Colonic mucosa (tissue), 4 donors: ENCODE results near the gene GRIK2. TPM values are rescaled to one million over a fixed set of nuclear protein-coding genes. Genes with fewer than 3 reads are reported as not detected.

ENCODE experiments used
- DNase-seq: peaks from one replicate; pipeline ENCODE4 v3.0.0-alpha.2; 2020
- H3K27ac ChIP-seq: fragments of 200-600 bp; one replicate; pipeline ENCODE4 v1.8.0; 2021
- H3K27me3 ChIP-seq: fragments of 200-600 bp; one replicate; pipeline ENCODE4 v1.8.0; 2021
- H3K36me3 ChIP-seq: fragments of 200-600 bp; one replicate; pipeline ENCODE4 v1.8.0; 2021
- H3K4me1 ChIP-seq: fragments of 200-600 bp; one replicate; pipeline ENCODE4 v1.8.0; 2021; ENCODE audit warnings: mild to moderate bottlenecking
- H3K4me3 ChIP-seq: fragments of 200-600 bp; one replicate; pipeline ENCODE4 v1.8.0; 2021
- H3K9ac ChIP-seq, 2 donors: one replicate each; pipeline ENCODE4 v1.7.0; 2013; ENCODE audit warnings: control low read depth in 2 of 2, low read depth in 2 of 2, low read length in 2 of 2
- H3K9me3 ChIP-seq: fragments of 200-600 bp; one replicate; pipeline ENCODE4 v1.8.0; 2021
- CTCF ChIP-seq: fragments of 200-600 bp; IDR thresholded peaks from one replicate; pipeline ENCODE4 v1.8.0; 2022; ENCODE audit warnings: antibody characterized with exemption, mild to moderate bottlenecking
- intact Hi-C: fragments of 100-400 bp; cut with DNase I; formaldehyde crosslinking; loops from one replicate; pipeline ENCODE4 v1.14.1; 2022
- total RNA-seq, 2 donors: library from RNA; stranded (reverse); fragmentation: NEBNext Ultra II Directional in 1 of 2; extraction: Animal tissue kit (Norgen Biotek cat#: 25700) in 1 of 2; gene quantifications; one replicate each; pipeline ENCODE4 v1.2.1, GENCODE V29; 2021
- donor health status: healthy.
- donor health status: DM: no; HTN: no; CAD: no.
- donor health status: DM: no; HTN: no; CAD: no.

The GRIK2 gene
- total RNA-seq, 2 donors from 2014 or later, result 0.50 to 0.72 TPM

GRCh38 chr6:101397199-101397598, 3.7 kb downstream of the GRIK2 start:
- no peak overlapping the region for H3K9ac ChIP-seq
- DNase-seq, result no peak
- intact Hi-C loops, result no loop called here
- H3K36me3 ChIP-seq, result no peaks in the 10 kb centered on the region
- H3K9me3 ChIP-seq, result no peaks in the 10 kb centered on the region
- no peaks in the 10 kb centered on the region for H3K4me1 ChIP-seq
- no peak overlapping the region for H3K27ac ChIP-seq
- no peak overlapping the region for H3K4me3 ChIP-seq
- H3K27me3 ChIP-seq, result peaks cover 24% of the 10 kb centered on the region
- TF ChIP-seq CTCF, result no peak

GRCh38 chr6:101398716-101399615, 5.5 kb downstream of the GRIK2 start:
- no peak overlapping the region for H3K9ac ChIP-seq
- intact Hi-C loops, result no loop called here
- no peaks in the 10 kb centered on the region for H3K36me3 ChIP-seq
- no peak overlapping the region for H3K4me3 ChIP-seq
- no peak for DNase-seq
- no peaks in the 10 kb centered on the region for H3K9me3 ChIP-seq
- no peak for TF ChIP-seq CTCF
- H3K4me1 ChIP-seq, result no peaks in the 10 kb centered on the region
- H3K27ac ChIP-seq, result no peak overlapping the region
- peaks cover 21% of the 10 kb centered on the region for H3K27me3 ChIP-seq

GRCh38 chr6:101399616-101400162, 6.2 kb downstream of the GRIK2 start:
- H3K27ac ChIP-seq, result no peak overlapping the region
- H3K27me3 ChIP-seq, result peaks cover 21% of the 10 kb centered on the region
- intact Hi-C loops, result no loop called here
- no peaks in the 10 kb centered on the region for H3K4me1 ChIP-seq
- no peaks in the 10 kb centered on the region for H3K36me3 ChIP-seq
- H3K9me3 ChIP-seq, result no peaks in the 10 kb centered on the region
- H3K9ac ChIP-seq, result no peak overlapping the region
- H3K4me3 ChIP-seq, result no peak overlapping the region
- no peak for DNase-seq
- TF ChIP-seq CTCF, result no peak

- peaks cover 21% of the 10 kb centered on the region for H3K27me3 ChIP-seq
- H3K4me3 ChIP-seq, result no peak overlapping the region
- intact Hi-C loops, result no loop called here
- H3K36me3 ChIP-seq, result no peaks in the 10 kb centered on the region
- DNase-seq, result no peak
- no peaks in the 10 kb centered on the region for H3K4me1 ChIP-seq
- no peak for TF ChIP-seq CTCF
- no peak overlapping the region for H3K27ac ChIP-seq
- H3K9me3 ChIP-seq, result no peaks in the 10 kb centered on the region
- no peak overlapping the region for H3K9ac ChIP-seq
Observed at GRCh38 chr6:101400326-101401135, 7.0 kb downstream of the GRIK2 start.

- Histone ChIP-seq H3K27me3 (peaks cover 21% of the 10 kb centered on the region), H3K27ac (no peak overlapping the region), H3K4me1 (no peaks in the 10 kb centered on the region), H3K4me3 (no peak overlapping the region), H3K36me3 (no peaks in the 10 kb centered on the region), H3K9me3 (no peaks in the 10 kb centered on the region), H3K9ac (no peak overlapping the region)
- DNase-seq, result no peak
- TF ChIP-seq CTCF, result no peak
- intact Hi-C loops, result no loop called here
Observed at GRCh38 chr6:101401171-101401570, 7.7 kb downstream of the GRIK2 start.
